Mucosa of rectum (tissue), 2 donors: ENCODE data around the gene KRT4.
"Not testable (repeated sequence)": the region's sequence is repeated elsewhere in the genome, so short reads cannot be mapped to it uniquely, and the experiment has no call there.

Source experiments
- H3K27ac ChIP-seq, 2 donors: one replicate each; pipeline ENCODE4 v1.7.0; 2013; ENCODE audit warnings: inconsistent platforms in 2 of 2, low read depth in 2 of 2, low read length in 2 of 2
- H3K27me3 ChIP-seq, 2 donors: one replicate each; pipeline ENCODE4 v1.7.0; 2013; ENCODE audit warnings: low read length in 2 of 2; ENCODE audit not compliant: control insufficient read depth in 2 of 2, insufficient read depth in 2 of 2
- H3K36me3 ChIP-seq, 2 donors: one replicate each; pipeline ENCODE4 v1.7.0; 2013; ENCODE audit warnings: low read length in 2 of 2; ENCODE audit not compliant: control insufficient read depth in 2 of 2, insufficient read depth in 2 of 2
- H3K4me1 ChIP-seq, 2 donors: one replicate each; pipeline ENCODE4 v1.7.0; 2013; ENCODE audit warnings: low read length in 2 of 2, mild to moderate bottlenecking in 1 of 2; ENCODE audit not compliant: control insufficient read depth in 2 of 2, insufficient read depth in 2 of 2
- H3K4me3 ChIP-seq, 2 donors: one replicate each; pipeline ENCODE4 v1.7.0; 2013; ENCODE audit warnings: low read length in 2 of 2
- H3K9ac ChIP-seq, 2 donors: one replicate each; pipeline ENCODE4 v1.7.0; 2013; ENCODE audit warnings: low read length in 2 of 2, low read depth in 1 of 2, mild to moderate bottlenecking in 1 of 2
- H3K9me3 ChIP-seq, 2 donors: one replicate each; pipeline ENCODE4 v1.7.0; 2013; ENCODE audit warnings: low read length in 2 of 2; ENCODE audit not compliant: control insufficient read depth in 2 of 2
- donor health status: healthy.
- donor health status: Normal muscosa, but diverticular disease.

The KRT4 gene

DNA sequence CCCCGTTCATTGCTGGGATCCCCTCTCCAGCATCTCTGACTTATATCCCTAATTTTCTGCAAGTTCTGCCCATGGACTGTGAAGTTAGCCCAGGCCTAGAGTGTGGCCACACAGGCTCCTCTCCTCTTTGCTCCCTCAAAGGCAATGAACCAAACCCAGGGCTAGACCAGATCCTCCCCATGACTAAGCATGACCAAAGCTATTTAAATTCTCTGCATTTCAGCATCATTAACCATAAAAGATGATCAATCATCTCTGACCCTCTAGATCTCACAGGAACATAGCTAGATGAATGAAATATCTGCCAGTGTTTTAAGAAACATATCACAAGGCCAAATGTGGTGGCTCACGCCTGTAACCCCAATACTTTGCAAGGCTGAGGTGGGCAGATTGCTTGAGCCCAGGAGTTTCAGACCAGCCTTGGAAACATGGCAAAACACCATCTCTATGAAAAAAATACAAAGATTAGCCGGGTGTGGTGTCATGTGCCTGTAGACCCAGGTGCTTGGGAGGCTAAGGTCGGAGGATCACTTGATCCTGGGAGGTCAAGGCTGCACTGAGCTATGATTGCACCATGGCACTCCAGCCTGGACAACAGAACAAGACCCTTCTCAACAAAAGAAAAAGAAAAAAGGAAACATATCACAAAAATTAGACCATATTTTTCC lies 15.8 kb downstream of the KRT4 start:
- Histone ChIP-seq H3K27me3 (peaks cover 0 to 6% of the 10 kb centered on the region in 2 donors), H3K4me3 (no peak overlapping the region), H3K27ac (no peak overlapping the region), H3K36me3 (no peaks in the 10 kb centered on the region), H3K4me1 (peaks cover 0 to 8% of the 10 kb centered on the region in 2 donors), H3K9ac (no peak overlapping the region), H3K9me3 (no peaks in the 10 kb centered on the region)

- H3K9me3 ChIP-seq, result no peaks in the 10 kb centered on the region
- no peak overlapping the region for H3K4me3 ChIP-seq
- H3K9ac ChIP-seq, result no peak overlapping the region
- H3K36me3 ChIP-seq, result no peaks in the 10 kb centered on the region
- H3K27ac ChIP-seq, result no peak overlapping the region
- peaks cover 0 to 8% of the 10 kb centered on the region in 2 donors for H3K4me1 ChIP-seq
- peaks cover 0 to 6% of the 10 kb centered on the region in 2 donors for H3K27me3 ChIP-seq
Observed at GRCh38 chr12:52797529-52797894, 16.4 kb downstream of the KRT4 start.

- Histone ChIP-seq H3K27ac (no peak overlapping the region), H3K27me3 (peaks cover 0 to 6% of the 10 kb centered on the region in 2 donors), H3K4me1 (peaks cover 0 to 8% of the 10 kb centered on the region in 2 donors), H3K9me3 (no peaks in the 10 kb centered on the region), H3K4me3 (no peak overlapping the region), H3K9ac (no peak overlapping the region), H3K36me3 (no peaks in the 10 kb centered on the region)
Observed at GRCh38 chr12:52796839-52797528, 16.9 kb downstream of the KRT4 start.

DNA sequence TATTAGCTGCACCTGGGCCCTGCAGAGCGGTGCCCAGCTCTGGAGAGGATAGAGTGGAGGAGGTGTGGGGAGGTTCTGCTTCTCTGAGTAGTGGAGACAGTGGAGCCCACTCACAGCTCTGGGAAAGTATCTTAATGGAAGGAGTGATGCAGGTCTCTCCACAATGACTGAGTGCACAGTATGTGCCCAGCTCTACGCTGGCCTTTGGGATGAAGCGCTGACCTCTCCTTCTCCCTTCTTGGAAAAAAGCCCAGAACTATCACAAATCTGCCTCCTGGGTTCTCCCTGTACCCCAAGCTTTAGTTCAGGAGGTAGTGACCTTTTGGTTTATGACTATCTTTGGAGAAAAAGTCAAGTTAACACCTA lies 17.5 kb downstream of the KRT4 start:
- no peak overlapping the region for H3K27ac ChIP-seq
- peaks cover 0 to 8% of the 10 kb centered on the region in 2 donors for H3K4me1 ChIP-seq
- no peaks in the 10 kb centered on the region for H3K9me3 ChIP-seq
- H3K4me3 ChIP-seq, result no peak overlapping the region
- H3K36me3 ChIP-seq, result no peaks in the 10 kb centered on the region
- peaks cover 0 to 6% of the 10 kb centered on the region in 2 donors for H3K27me3 ChIP-seq
- H3K9ac ChIP-seq, result no peak overlapping the region

- Histone ChIP-seq H3K9ac (no peak within 1 kb of the TSS), H3K4me3 (no peak within 1 kb of the TSS), H3K27me3 (peaks cover 0 to 7% of the 10 kb centered on the region in 2 donors)
Observed at GRCh38 chr12:52795694-52796428, 18.1 kb downstream of the KRT4 start, which contains the start of gene KRT3. Gene KRT3 (minus strand): TSS chr12:52796117. CDS start chr12:52796042, 75 bp downstream.

GRCh38 chr12:52795332-52795674 lies 18.6 kb downstream of the KRT4 start:
- not testable (repeated sequence) for H3K9ac ChIP-seq, H3K9me3 ChIP-seq, H3K27ac ChIP-seq, H3K36me3 ChIP-seq, H3K4me1 ChIP-seq, H3K4me3 ChIP-seq
- H3K27me3 ChIP-seq, result peaks cover under 1 to 12% of the 10 kb centered on the region in 2 donors

More at GRCh38 chr12:52795694-52796428, 18.1 kb downstream of the KRT4 start, which contains the start of gene KRT3:
- peaks cover 0 to 8% of the 10 kb centered on the region in 2 donors for H3K4me1 ChIP-seq
- no peaks in the 10 kb centered on the region for H3K36me3 ChIP-seq
- H3K27ac ChIP-seq, result no peak within 1 kb of the TSS
- no peaks in the 10 kb centered on the region for H3K9me3 ChIP-seq

- H3K4me3 ChIP-seq, result no peak overlapping the region
- H3K36me3 ChIP-seq, result no peaks in the 10 kb centered on the region
- no peak overlapping the region for H3K27ac ChIP-seq
- peaks cover 4 to 12% of the 10 kb centered on the region in 2 donors for H3K27me3 ChIP-seq
- H3K9me3 ChIP-seq, result no peaks in the 10 kb centered on the region
- no peak overlapping the region for H3K9ac ChIP-seq
- no peaks in the 10 kb centered on the region for H3K4me1 ChIP-seq
Observed at GRCh38 chr12:52794479-52795331, 19.2 kb downstream of the KRT4 start.

DNA sequence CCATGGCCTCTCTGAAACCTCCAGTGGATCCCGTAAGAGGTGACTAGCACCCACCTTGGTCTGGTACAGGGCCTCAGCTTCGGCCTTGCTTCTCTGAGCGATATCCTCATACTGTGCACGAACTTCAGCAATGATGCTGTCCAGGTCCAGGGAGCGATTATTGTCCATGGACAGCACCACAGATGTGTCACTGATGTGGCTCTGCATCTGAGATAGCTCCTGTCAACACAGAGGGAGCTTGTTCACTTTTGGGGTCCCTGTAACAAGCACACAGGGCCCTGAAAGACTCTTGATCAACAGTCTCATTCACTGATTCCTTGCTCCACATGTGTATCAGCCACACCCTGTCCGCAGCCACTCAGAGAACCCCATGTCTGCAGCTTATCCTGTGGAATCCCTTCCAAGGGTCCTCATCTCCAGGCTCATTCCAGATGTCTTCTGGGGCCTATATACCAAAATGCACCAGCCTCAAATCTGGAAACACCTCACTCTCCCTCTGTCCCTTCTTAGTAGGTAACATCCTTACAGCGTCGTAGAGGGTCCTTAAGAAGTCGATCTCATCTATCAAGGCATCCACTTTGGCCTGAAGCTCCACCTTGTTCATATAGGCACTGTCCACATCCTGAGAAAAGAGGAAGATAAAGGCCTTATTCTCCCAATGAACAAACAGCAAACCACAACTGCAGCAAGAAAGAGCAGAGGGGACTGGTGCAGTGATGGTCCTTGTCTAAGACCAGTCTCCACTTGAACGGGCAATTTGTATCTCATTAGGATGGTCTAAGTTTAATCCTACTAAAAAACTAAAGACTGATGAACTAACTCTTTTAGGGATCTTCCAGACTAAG lies 21.5 kb downstream of the KRT4 start:
- Histone ChIP-seq H3K4me1 (no peaks in the 10 kb centered on the region), H3K27me3 (peaks cover 10 to 22% of the 10 kb centered on the region in 2 donors), H3K27ac (no peak overlapping the region), H3K9me3 (no peaks in the 10 kb centered on the region), H3K9ac (no peak overlapping the region), H3K36me3 (no peaks in the 10 kb centered on the region), H3K4me3 (no peak overlapping the region)
